GM18873 (cell line): ENCODE data around the gene BRD9.
"Not testable (repeated sequence)": the region's sequence is repeated elsewhere in the genome, so short reads cannot be mapped to it uniquely, and the experiment has no call there.

Experiments used
- ATAC-seq: cut with Tn5 transposase; IDR thresholded peaks from one replicate; pipeline ENCODE4 v1.9.1; 2021; ENCODE audit warnings: mild to moderate bottlenecking, moderate library complexity, moderate number of reproducible peaks; ENCODE audit not compliant: unreplicated experiment, low FRiP score

The BRD9 gene

GRCh38 chr5:861442-862366 is 30.9 kb downstream of the BRD9 start:
- ATAC-seq: no peak

GRCh38 chr5:860506-861150 is 32.0 kb downstream of the BRD9 start:
- ATAC-seq: no peak

- no peak for ATAC-seq
Observed at GRCh38 chr5:859798-860296, 32.8 kb downstream of the BRD9 start.

- no peak for ATAC-seq
Observed at GRCh38 chr5:859391-859790, 33.2 kb downstream of the BRD9 start.

GRCh38 chr5:858726-859125 is 33.9 kb downstream of the BRD9 start:
- ATAC-seq: no peak

- ATAC-seq: no peak
Observed at GRCh38 chr5:856531-857425, 35.8 kb downstream of the BRD9 start.

GRCh38 chr5:855771-856530 is 36.6 kb downstream of the BRD9 start:
- ATAC-seq: no peak

GRCh38 chr5:854966-855743 is 37.4 kb downstream of the BRD9 start:
- no peak for ATAC-seq

- no peak for ATAC-seq
Observed at GRCh38 chr5:854217-854616, 38.4 kb downstream of the BRD9 start.

- not testable (repeated sequence) for ATAC-seq
Observed at GRCh38 chr5:853416-854090, 39.0 kb downstream of the BRD9 start.

GRCh38 chr5:852431-853401 is 39.9 kb downstream of the BRD9 start:
- ATAC-seq: no peak

GRCh38 chr5:852018-852417 is 40.6 kb downstream of the BRD9 start:
- no peak for ATAC-seq

GRCh38 chr5:851553-851952 is 41.0 kb downstream of the BRD9 start:
- no peak for ATAC-seq

- ATAC-seq: no peak
Observed at GRCh38 chr5:851076-851475, 41.5 kb downstream of the BRD9 start.

- no peak for ATAC-seq
Observed at GRCh38 chr5:850511-851006, 42.0 kb downstream of the BRD9 start, which contains the start of gene ZDHHC11. TSS of gene ZDHHC11 (minus strand) at chr5:850986. CDS start at chr5:850602, 384 bp downstream.

GRCh38 chr5:849651-850301 is 42.8 kb downstream of the BRD9 start:
- ATAC-seq: no peak

GRCh38 chr5:848671-849111 is 43.9 kb downstream of the BRD9 start:
- no peak for ATAC-seq
